ENCODE data around the gene DNAJB9.
"Not testable (repeated sequence)": the region's sequence is repeated elsewhere in the genome, so short reads cannot be mapped to it uniquely, and the experiment has no call there.

The DNAJB9 gene

DNA sequence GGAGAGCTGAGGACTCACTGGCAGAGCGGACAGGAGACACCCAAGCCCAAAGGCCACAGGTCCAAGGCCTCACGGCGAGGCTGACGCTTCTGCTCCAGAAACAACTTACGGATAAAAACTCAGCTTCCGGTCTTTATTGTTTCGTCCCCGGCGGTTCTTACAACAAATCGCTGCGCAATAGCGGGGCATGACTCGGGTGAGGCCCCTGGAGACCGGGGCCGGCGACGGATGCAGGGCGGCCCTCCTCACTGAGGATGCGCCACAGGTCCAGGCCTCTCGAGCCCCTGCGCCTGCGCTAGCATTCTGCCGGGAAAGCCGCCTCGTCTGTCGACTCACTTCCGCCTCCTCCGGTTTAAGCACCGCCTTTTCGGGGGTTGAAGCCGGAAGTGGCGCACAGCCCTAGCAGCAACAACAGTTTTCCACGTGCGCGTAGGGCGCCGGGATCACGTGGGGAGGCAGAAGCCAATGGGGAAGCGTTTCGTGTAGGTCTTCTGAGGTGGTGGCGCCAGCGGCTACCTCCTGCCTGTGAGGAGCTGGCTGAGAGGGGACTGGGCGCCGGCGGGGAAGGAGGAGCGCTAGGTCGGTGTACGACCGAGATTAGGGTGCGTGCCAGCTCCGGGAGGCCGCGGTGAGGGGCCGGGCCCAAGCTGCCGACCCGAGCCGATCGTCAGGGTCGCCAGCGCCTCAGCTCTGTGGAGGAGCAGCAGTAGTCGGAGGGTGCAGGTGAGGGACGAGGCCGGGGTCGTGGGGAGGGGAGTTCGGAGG is at the start of gene DNAJB9, which contains the start of gene THAP5:
Gene DNAJB9 (plus strand): TSS at position 494 of the 765 bp plus-strand sequence. CDS start 1,853 bp downstream, outside the sequence.
Gene THAP5 (minus strand): TSS at position 326 of the 765 bp plus-strand sequence. CDS start 137 bp downstream, at position 189.
- peak; percentile 99 for DNase-seq

DNA sequence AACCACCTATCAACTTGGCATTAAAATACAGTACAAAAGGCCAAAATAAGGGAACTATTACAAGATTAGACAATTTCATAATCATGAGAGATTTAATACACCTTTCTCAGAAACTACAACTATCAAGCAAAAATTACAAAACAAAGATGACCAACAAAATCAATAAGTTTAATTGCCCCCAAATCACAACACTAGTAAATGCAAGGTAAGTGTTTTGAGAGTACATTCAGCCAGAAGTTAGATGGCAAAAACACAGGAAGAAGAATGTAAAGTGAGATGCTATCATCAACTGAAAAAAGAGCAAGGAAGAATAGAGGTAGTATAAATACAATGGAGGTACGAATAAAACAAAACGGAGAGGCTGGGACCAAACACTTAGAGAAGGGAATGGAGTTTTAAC is 46.9 kb upstream of the DNAJB9 start:
- no peak for DNase-seq

DNA sequence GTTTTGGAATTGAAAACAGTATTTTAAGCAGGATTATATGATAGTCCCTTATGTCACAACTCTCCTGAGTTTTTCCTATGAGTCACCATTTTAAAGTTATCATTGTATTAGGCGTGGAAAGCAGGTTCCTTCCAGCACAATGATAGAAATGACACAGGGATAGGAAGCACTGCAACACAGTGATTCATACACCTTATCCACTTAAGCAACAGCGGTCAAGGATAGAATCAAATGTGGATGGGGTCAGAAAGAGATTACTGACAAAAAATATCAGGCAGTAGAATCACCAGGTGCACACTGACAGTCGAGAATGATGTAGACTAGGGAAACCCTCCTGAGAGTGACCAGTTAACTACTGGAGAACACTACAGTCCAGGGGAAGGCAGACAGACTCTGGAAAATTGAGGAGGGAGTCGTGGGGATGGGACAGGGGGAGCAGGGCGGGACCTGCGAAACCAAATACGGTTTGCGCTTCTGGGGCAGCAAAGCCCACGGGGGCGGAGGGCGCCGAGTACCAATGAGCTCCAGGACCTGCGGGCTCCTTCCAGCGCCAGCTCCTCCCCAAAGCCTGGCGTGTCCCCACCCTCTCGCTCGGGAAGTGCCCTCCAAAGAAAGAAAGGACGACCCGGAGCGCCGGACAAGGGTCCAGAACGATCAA is 44.2 kb upstream of the DNAJB9 start:
- DNase-seq: peak; percentile 93

DNA sequence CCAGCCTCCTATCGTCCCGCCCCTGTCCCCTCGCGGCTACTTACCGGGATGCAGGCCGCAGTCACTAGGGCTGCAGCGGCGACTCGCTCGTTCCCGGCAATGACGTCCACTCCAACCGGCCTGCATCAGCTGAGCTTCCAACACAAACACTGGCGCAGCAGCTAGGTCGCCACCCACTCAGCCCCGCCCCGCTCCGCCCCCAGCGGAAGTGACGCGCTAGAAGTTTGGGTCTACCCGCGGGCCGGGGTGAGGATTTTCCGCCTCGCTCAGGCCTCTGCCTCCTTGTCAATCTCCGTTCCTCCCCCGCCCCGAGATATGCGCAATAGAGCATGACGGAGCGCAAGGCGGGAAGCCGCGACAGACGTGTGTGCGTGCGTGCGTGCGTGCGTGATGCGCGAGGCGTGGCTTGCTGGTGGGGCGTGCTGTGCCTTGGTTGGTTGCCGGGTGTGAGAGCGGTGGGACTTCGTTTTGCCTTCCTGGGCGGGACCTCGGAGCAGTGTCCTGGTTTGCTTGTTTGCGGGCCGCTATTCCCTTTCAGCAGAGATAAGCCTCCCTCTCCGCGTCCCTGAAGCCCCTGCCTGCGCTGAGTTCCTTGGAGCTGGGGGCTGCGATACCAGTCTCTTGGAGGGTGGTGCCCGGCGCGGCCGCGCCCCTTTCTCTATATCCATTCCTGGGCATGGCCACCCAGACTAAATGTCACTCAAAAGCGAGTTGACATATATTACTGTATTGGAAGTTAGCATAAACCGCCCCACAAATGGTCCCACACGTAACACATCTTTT is 43.5 kb upstream of the DNAJB9 start, which contains the start of gene PNPLA8:
Gene PNPLA8 (minus strand): TSS at position 151 of the 783 bp plus-strand sequence. CDS start 10,644 bp downstream, outside the sequence.
- peak; percentile 100 for DNase-seq

DNA sequence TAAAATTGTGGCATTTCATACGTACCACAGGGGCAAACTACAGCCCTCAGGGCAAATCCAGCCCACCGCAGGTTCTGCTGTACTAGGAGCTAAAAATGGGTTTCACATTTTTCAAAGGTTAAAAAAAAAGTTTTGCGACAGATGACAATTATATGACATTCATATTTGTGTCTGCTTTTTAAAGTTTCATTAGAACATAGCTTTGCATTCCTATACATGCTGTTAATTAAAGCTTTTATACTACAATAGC is 43.0 kb upstream of the DNAJB9 start:
- no peak for DNase-seq

DNA sequence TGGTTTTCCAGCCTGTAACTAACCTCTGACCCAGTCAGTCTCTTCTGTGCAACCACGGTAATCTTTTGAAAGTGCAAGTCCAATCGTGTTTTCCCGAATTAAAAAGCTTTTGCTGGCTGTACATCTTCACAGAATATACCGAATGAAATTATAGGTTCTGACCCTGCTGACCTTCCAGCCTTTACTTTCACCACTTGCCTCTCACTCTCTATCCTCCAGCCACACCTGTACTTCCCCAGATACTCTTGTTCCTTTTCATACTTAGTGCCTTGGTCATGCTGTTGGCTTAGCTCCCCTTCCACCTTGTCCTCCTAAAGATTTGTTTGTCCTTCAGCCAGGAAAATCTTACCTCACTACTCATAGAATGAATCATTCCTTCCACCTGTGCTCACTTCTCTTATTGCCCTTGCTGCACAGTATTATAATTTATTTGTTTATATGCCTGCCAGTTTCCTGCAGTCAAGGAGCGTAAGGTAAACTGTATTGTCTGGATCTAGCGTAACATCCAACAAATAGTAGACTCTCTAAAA is 41.4 kb upstream of the DNAJB9 start:
- DNase-seq: no peak

DNA sequence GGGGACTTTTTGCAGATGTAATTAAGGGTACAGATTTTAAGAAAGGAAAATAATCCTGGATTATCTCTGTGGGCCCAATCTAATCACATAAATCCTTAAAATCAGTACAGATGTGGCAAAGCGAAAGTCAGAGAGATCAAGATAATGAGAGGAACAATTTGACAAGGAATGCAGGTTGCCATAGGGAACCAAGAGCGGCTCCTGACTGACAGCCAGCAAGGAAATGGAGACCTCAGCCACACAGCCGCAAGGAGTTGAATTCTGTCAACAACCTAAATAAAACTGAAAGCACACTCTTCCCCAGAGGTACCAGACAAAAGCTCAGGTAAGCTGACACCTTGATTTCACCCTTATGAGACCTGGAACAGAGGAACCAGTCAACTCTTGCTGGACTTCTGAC is 40.3 kb upstream of the DNAJB9 start:
- no peak for DNase-seq

DNA sequence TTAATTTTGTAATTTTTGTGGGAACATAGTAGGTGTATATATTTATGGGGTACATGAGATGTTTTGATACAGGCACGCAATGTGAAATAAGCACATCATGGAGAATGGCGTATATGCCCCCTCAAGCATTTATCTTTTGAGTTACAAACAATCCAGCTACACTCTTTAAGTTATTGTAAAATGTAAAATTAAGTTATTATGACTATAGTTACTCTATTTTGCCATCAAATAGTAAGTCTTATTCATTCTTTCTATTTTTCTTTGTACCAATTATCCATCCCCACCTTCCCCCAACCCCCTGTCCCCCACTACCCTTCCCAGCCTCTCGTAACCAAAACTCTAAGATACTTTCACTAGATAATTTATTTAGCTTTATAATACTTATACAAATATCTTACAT is 36.0 kb upstream of the DNAJB9 start:
- no peak for DNase-seq

DNA sequence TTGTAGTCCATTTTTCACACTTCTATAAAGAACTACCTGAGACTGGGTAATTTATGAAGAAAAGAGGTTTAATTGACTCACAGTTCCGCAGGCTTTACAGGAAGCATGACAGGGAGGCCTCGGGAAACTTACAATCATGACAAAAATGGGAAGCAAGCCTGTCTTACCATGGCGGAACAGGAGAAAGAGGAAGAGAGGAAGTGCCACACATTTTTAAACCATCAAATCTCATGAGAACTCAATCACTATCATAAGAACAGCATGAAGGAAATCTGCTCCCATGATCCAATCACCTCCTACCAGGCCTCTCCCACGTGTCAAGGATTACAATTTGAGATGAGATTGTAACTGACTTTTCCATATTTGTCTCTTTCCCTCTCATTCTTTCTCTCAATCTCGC is 34.4 kb upstream of the DNAJB9 start:
- no peak for DNase-seq

DNA sequence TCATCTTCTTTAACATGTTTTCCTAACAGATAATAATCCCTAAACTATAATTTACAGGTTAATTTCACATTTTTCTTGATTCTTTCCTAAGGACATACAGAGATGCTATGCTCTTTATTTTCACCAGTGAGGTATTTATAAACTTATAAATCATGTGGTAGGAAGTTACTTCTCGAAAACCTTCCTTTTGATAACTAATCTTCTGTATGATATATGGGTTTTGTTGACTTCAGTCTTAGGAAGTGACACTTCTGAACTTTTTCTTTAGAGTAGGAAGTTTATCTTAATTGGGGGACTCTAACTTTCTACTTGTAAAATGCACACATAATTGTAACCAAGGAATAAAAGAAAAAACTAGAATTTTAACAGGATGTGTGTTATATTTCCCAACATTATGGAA is 33.9 kb upstream of the DNAJB9 start:
- DNase-seq: no peak

DNA sequence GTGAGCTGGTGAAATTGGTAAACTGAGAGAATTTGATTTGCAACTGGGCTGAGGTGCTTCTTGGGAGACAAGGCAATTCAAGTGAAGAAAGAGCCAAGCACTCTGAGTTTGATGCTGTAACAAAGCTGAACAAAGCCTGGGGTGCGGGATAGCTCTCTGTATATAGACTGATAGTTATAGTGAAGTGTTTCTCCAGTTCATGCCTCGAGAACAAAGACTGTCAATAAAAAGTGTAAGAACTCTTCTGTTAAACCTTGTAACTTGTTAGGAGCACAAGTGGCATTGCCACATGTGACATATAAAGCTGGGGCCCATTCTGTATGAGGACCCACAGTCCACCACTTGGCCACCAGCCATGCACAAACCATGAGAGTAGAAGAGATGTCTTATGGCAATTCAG is 32.4 kb upstream of the DNAJB9 start:
- DNase-seq: no peak

DNA sequence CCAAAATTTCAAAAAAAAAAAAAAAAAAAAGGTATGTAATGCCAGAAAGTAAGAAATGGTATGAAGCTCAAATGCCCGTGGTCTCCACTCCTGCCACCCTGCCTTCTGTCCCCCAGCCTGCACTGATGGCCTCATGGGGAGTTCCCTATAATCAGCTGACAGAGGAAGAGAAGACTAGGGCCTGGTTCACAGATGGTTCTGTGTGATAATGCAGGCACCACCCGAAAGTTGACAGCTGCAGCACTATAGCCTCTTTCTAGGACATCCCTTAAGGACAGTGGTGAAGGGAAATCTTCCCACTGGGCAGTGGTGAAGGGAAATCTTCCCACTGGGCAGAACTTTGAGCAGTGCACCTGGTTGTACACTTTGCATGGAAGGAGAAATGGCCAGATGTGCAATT is 31.4 kb upstream of the DNAJB9 start:
- DNase-seq: not testable (repeated sequence)

DNA sequence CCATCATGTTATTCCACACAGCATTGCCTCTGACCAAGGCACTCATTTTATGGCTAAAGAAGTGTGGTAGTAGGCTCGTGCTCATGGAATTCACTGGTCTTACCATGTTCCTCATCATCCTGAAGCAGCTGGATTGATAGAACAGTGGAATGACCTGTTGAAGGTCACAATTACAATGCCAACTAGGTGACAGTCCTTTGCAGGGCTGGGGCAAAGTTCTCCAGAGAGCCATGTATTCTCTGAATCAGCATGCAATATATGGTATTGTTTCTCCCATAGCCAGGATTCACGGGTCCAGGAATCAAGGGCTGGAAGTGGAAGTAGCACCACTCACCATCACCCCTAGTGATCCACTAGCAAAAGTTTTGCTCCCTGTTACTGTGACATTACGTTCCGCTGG is 31.0 kb upstream of the DNAJB9 start:
- not testable (repeated sequence) for DNase-seq

DNA sequence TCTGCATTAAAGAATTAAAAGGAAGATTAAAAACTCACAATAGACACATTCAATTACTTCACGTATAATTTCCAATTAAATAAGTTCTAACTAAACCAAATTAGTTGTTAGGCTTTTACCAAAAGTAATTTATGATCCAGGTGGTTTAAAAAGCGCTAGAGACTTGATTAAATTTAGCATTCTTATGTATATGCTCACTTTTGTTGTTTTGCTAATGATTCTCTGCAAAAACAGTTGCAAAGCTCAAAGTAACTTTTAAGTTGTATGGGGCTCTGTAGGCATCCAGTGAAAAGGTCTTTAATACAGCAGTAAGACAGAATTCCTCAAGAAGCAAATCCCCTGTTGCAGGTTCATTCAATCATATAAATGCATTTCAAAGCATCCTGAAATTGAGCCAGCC is 28.2 kb upstream of the DNAJB9 start:
- no peak for DNase-seq

DNA sequence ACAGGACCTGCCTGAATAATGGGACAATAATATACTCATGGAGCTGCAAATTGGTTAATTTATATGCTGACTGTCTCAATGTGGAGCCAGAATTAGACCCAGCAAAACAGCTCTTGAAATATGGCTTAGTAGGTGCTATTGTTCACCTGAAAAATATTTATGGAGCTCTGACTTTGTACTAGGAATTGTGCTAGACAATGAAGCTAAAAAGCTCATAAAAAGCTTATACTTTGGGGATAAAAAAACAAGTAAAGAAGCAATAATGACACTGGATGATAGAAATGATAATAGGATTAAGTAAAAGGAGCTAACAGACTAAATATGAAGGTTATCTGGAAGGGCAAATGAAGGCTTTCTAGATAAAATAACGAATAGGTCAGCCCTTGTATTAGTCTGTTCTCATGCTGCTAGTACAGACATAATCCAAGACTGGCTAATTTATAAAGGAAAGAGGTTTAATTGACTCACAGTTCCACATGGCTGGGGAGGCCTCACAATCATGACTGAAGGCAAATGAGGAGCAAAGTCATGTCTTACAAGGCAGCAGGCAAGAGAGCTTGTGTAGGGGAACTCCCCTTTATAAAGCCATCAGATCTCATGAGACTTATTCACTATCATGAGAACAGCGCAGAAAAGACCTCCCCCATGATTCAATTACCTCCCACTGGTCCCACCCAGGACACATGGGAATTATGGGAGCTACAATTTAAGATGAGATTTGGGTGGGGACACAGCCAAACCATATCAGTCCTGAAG is 21.4 kb upstream of the DNAJB9 start:
- not testable (repeated sequence) for DNase-seq

DNA sequence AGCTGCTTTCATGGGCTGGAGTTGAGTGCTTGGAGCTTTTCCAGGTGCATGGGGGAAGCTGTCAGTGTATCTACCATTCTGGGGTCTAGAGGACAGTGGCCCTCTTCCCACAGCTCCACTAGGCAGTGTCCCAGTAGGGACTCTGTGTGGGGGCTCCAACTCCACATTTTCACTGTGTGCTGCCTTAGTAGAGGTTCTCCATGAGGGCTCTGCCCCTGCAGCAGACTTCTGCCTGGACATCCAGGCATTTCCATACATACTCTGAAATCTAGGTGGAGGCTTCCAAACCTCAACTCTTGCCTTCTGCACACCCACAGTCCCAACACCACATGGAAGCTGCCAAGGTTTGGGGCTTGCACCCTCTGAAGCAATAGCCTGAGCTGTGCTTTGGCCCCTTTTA is 13.0 kb upstream of the DNAJB9 start:
- DNase-seq: not testable (repeated sequence)

DNA sequence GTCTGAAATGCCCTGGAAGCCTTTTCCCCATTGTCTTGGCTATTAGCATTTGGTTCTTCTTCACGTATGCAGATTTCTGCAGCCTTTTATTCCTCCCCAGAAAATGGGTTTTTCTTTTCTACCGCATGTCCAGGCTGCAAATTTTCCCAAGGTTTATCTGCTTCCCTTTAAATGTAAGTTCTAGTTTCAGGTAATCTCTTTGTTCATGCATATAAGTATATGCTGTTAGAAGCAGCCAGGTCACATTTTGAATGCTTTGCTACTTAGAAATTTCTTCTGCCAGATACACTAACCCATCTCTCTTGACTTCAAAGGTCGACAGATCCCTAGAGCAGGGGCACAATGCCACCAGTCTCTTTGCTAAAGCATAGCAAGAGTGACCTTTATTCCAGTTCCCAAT is 12.5 kb upstream of the DNAJB9 start:
- no peak for DNase-seq

DNA sequence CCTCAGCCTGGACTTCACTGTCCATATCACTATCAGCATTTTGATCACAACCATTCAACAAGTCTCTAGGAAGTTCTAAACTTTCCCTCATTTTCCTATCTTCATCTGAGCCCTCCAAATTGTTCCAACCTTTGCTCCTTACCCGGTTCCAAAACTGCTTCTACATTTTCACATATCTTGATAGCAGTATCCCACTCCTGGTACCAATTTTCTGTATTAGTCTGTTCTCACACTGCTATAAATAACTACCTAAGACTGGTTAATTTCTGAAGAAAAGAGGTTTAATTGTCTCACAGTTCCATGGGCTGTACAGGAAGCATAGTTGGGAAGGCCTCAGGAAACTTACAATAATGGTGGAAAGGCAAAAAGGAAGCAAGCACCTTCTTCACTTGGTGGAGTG is 12.1 kb upstream of the DNAJB9 start:
- DNase-seq: no peak

DNA sequence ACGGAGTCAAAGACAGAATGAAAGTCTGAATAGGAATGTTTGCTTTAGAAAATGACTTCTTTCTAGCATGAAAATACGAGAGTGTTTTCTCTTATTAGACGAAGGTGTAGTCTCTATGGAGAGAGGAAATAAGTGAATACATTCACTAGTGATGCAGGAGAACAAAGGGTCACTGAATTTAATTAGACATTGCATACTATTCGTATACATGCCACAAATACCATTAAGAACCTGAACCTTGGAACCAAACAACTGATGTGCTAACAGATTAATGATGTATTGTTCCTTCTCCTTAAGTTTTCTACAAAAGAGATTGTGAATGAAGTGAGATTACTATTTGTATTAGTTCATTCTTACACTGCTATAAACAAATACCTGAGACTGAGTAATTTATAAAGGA is 10.4 kb upstream of the DNAJB9 start:
- DNase-seq: no peak

DNA sequence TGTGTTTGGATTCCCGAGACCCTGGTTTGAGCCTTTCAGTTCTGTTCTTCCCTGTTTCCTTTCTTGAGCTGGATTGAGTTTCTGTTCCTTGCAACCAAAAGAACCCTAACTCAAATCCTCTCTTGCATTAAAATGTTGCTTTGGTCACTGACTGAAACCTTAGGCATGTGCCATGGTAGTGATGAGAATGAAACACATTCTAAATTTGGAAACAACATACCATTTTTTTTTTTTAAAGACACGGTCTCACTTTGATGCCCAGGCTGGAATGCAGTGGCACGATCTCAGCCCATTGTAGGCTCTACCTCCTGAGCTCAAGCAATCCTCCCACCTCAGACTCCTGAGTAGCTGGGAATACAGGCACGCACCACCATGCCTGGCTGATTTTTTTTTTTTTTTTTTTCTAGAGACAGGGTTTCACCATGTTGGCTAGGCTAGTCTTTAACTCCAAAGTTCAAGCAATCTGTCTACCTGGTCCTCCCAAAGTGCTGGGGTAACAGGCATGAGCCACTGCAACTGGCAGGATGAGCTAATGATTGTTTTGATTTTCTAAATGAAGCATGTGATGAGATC is 8.5 kb upstream of the DNAJB9 start:
- no peak for DNase-seq

DNA sequence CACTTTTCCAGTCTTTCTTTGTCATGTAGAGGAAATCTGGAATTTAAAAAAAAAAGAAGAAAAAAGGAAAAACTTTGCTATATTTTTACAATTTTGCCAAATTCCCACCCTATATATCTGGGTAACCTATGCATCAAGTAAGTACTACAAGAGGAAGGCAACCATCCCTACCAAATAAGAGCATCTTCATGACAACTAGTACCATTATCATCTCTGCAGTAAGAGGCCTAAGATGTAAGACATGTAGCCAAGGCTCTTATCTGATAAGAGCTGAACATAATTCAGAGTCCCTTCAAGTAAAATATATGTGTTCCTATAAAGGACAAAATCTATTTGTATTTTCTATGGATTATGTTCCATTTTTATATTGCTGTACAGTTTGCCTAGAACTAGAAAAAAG is 3.7 kb upstream of the DNAJB9 start:
- no peak for DNase-seq

DNA sequence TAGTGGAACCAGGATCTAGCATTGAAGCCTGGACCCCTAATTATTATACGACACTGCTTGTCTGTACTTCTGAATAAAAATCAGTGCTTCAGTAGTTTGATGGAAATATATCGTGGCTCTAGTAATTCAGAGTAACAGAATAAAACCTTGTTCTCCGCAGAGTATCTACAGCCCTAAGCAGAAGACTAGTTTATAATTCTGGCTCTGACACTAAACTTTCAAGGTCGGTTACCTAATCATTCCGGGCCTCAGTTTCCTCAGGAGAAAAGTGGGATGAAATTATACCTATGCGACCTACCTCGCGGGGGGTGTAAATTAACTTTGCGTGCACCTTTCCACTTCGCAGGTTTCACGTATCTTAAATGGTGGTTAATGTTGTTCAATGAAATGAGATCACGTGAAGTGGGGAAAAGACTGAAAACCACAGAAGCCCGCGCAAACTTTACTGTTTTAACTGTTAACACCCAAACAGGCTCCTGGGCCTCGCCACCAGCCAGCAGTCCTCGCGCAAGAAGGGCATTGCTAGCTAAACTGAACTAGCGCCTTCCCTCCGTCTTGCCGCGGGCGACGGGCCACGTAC is 783 bp upstream of the DNAJB9 start:
- DNase-seq: peak; percentile 41

Measured in NCI-H2171 treated with DMSO at 0.1 percent for 48 hours (cell line).